ENCODE data around the gene SIRPA. TPM values are rescaled to one million over a fixed set of nuclear protein-coding genes. Genes with fewer than 3 reads are reported as not detected.

The SIRPA gene
- total RNA-seq, 1 donor from 2014 or later: 35.5 TPM

- no peak for FAIRE-seq
- H4K20me1 ChIP-seq (ENCODE audit: insufficient read depth, low read length): no peaks in the 10 kb centered on the region
- TF ChIP-seq, protein P1, sequence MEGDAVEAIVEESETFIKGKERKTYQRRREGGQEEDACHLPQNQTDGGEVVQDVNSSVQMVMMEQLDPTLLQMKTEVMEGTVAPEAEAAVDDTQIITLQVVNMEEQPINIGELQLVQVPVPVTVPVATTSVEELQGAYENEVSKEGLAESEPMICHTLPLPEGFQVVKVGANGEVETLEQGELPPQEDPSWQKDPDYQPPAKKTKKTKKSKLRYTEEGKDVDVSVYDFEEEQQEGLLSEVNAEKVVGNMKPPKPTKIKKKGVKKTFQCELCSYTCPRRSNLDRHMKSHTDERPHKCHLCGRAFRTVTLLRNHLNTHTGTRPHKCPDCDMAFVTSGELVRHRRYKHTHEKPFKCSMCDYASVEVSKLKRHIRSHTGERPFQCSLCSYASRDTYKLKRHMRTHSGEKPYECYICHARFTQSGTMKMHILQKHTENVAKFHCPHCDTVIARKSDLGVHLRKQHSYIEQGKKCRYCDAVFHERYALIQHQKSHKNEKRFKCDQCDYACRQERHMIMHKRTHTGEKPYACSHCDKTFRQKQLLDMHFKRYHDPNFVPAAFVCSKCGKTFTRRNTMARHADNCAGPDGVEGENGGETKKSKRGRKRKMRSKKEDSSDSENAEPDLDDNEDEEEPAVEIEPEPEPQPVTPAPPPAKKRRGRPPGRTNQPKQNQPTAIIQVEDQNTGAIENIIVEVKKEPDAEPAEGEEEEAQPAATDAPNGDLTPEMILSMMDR (IDR thresholded peaks at IDR 0.05; ENCODE audit: insufficient read depth, low read depth, low read length): no peak
- no peak for TF ChIP-seq EZH2 (IDR thresholded peaks at IDR 0.05; ENCODE audit: insufficient read depth, low read length)
- H3K79me2 ChIP-seq (ENCODE audit: insufficient read depth, low read length): no peaks in the 10 kb centered on the region
- no peaks in the 10 kb centered on the region for H3K36me3 ChIP-seq (ENCODE audit: insufficient read depth, low read length)
- H3K9me3 Mint-ChIP-seq (ENCODE audit: unreplicated experiment): peaks cover 4% of the 10 kb centered on the region
- no peak for DNase-seq (ENCODE audit: low read depth)
- peaks cover 7% of the 10 kb centered on the region for H3K27me3 Mint-ChIP-seq (ENCODE audit: low read depth, unreplicated experiment)
- H3K4me3 Mint-ChIP-seq (ENCODE audit: unreplicated experiment): no peak overlapping the region
- H3K36me3 Mint-ChIP-seq (ENCODE audit: low read depth, unreplicated experiment): no peaks in the 10 kb centered on the region
- H3K9me3 ChIP-seq (ENCODE audit: insufficient read depth, low read depth, low read length): no peaks in the 10 kb centered on the region
- H2AFZ ChIP-seq (ENCODE audit: low read depth, low read length): no peak overlapping the region
- H3K27ac Mint-ChIP-seq (ENCODE audit: unreplicated experiment): no peak overlapping the region
- H3K9ac ChIP-seq (ENCODE audit: low read length): no peak overlapping the region
- peaks cover 21% of the 10 kb centered on the region for H3K4me1 ChIP-seq (ENCODE audit: insufficient read depth, low read length)
- H3K4me1 Mint-ChIP-seq (ENCODE audit: low read depth, unreplicated experiment): peaks cover 26% of the 10 kb centered on the region
- no peak overlapping the region for H3K4me3 ChIP-seq (ENCODE audit: insufficient read depth, low read depth, low read length)
- H3K27ac ChIP-seq (ENCODE audit: low read depth, low read length): no peak overlapping the region
- no peak overlapping the region for H3K4me2 ChIP-seq (ENCODE audit: low read length)
- H3K27me3 ChIP-seq (ENCODE audit: insufficient read depth, low read length): peaks cover 4% of the 10 kb centered on the region
Observed at GRCh38 chr20:1857466-1857865, 37.7 kb upstream of the SIRPA start.

DNA sequence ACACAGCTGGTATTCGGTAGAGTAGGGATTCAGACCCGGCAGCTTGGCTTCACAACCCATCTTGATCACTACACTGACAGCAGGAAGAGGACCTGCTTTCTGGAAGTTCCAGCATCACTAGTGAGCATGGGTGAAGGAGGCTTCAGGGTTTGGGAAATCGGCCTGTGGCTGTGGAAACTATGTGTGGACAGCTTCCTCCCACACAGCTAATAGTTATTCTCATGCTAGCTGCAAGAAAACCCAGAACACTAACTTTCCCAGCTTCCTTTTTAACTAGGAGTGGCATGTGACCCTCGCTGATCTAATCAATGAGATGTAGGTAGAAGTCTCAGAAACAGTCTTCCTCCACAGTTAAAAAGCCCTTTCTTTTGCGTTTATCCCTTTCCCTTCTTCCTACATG is 36.3 kb upstream of the SIRPA start:
- TF ChIP-seq, protein P1 (IDR thresholded peaks at IDR 0.05; ENCODE audit: insufficient read depth, low read depth, low read length): no peak
- TF ChIP-seq EZH2 (IDR thresholded peaks at IDR 0.05; ENCODE audit: insufficient read depth, low read length): no peak
- Mint-ChIP-seq H3K4me3 (ENCODE audit: unreplicated experiment) (no peak overlapping the region), H3K27me3 (ENCODE audit: low read depth, unreplicated experiment) (peaks cover 5% of the 10 kb centered on the region), H3K27ac (ENCODE audit: unreplicated experiment) (peak overlapping the region; percentile 81), H3K36me3 (ENCODE audit: low read depth, unreplicated experiment) (no peaks in the 10 kb centered on the region), H3K4me1 (ENCODE audit: low read depth, unreplicated experiment) (peaks cover 35% of the 10 kb centered on the region), H3K9me3 (ENCODE audit: unreplicated experiment) (peaks cover 4% of the 10 kb centered on the region)
- Histone ChIP-seq H3K4me3 (ENCODE audit: insufficient read depth, low read depth, low read length) (no peak overlapping the region), H3K27ac (ENCODE audit: low read depth, low read length) (no peak overlapping the region), H3K27me3 (ENCODE audit: insufficient read depth, low read length) (peaks cover 4% of the 10 kb centered on the region), H3K9ac (ENCODE audit: low read length) (no peak overlapping the region), H3K9me3 (ENCODE audit: insufficient read depth, low read depth, low read length) (no peaks in the 10 kb centered on the region), H3K79me2 (ENCODE audit: insufficient read depth, low read length) (no peaks in the 10 kb centered on the region), H3K36me3 (ENCODE audit: insufficient read depth, low read length) (no peaks in the 10 kb centered on the region), H2AFZ (ENCODE audit: low read depth, low read length) (no peak overlapping the region), H3K4me2 (ENCODE audit: low read length) (no peak overlapping the region), H3K4me1 (ENCODE audit: insufficient read depth, low read length) (peaks cover 21% of the 10 kb centered on the region), H4K20me1 (ENCODE audit: insufficient read depth, low read length) (no peaks in the 10 kb centered on the region)
- no peak for FAIRE-seq
- peak; percentile 53 for DNase-seq (ENCODE audit: low read depth)

DNA sequence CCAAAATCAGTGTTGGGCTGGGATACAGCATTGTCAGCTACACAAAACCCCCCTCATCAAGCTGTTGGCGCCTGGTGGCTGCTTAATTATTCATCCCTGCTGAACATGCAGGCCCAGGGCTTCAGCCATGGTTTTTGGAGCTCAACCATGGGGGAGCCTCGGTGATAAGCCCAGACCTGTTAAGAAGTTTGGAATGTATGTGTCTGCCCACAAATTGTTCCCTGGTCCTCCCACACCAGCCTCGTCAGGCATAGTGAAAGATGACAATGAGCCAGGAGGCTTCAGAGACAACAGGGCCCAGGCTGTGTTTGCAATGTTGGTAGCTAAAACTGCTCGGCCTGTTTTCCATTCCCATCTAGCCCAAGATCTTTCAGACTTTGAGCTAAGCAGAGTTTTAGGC is 34.8 kb upstream of the SIRPA start:
- Histone ChIP-seq H2AFZ (ENCODE audit: low read depth, low read length) (peak overlapping the region; percentile 49), H3K9me3 (ENCODE audit: insufficient read depth, low read depth, low read length) (no peaks in the 10 kb centered on the region), H3K9ac (ENCODE audit: low read length) (peak overlapping the region; percentile 61), H3K27ac (ENCODE audit: low read depth, low read length) (peak overlapping the region; percentile 61), H3K79me2 (ENCODE audit: insufficient read depth, low read length) (no peaks in the 10 kb centered on the region), H3K36me3 (ENCODE audit: insufficient read depth, low read length) (no peaks in the 10 kb centered on the region), H3K27me3 (ENCODE audit: insufficient read depth, low read length) (peaks cover 1% of the 10 kb centered on the region), H3K4me2 (ENCODE audit: low read length) (peak overlapping the region; percentile 45), H3K4me1 (ENCODE audit: insufficient read depth, low read length) (peaks cover 21% of the 10 kb centered on the region), H3K4me3 (ENCODE audit: insufficient read depth, low read depth, low read length) (no peak overlapping the region), H4K20me1 (ENCODE audit: insufficient read depth, low read length) (no peaks in the 10 kb centered on the region)
- Mint-ChIP-seq H3K9me3 (ENCODE audit: unreplicated experiment) (peaks cover 4% of the 10 kb centered on the region), H3K4me3 (ENCODE audit: unreplicated experiment) (no peak overlapping the region), H3K27me3 (ENCODE audit: low read depth, unreplicated experiment) (peaks cover 5% of the 10 kb centered on the region), H3K36me3 (ENCODE audit: low read depth, unreplicated experiment) (no peaks in the 10 kb centered on the region), H3K27ac (ENCODE audit: unreplicated experiment) (peak overlapping the region; percentile 99), H3K4me1 (ENCODE audit: low read depth, unreplicated experiment) (peaks cover 35% of the 10 kb centered on the region)
- no peak for TF ChIP-seq EZH2 (IDR thresholded peaks at IDR 0.05; ENCODE audit: insufficient read depth, low read length)
- TF ChIP-seq, protein P1 (IDR thresholded peaks at IDR 0.05; ENCODE audit: insufficient read depth, low read depth, low read length): no peak
- FAIRE-seq (no peak), DNase-seq (ENCODE audit: low read depth) (peak; percentile 89)
